Prostate gland (tissue), 2 donors: ENCODE results near the gene FCHSD2. TPM values are rescaled to one million over a fixed set of nuclear protein-coding genes. Genes with fewer than 3 reads are reported as not detected.

Experiments
- DNase-seq: peaks from one replicate; pipeline ENCODE4 v3.0.0-alpha.2; 2019; ENCODE audit warnings: low spot score
- H3K27ac ChIP-seq, 2 donors: fragments of 200-600 bp; sonication (generic); 2 replicates each; pipeline ENCODE4 v1.5.1; 2017 to 2019
- H3K27me3 ChIP-seq: fragments of 200-600 bp; sonication (generic); replicated peaks from 2 replicates; pipeline ENCODE4 v1.5.1; 2019; ENCODE audit not compliant: insufficient read depth
- H3K36me3 ChIP-seq, 2 donors: fragments of 200-600 bp; sonication (generic); 1 replicate in 1 of 2; 2 replicates in 1 of 2; pipeline versions ENCODE4 v1.5.1 to v1.8.1; 2017 to 2019
- H3K4me1 ChIP-seq: fragments of 200-600 bp; sonication (generic); replicated peaks from 2 replicates; pipeline ENCODE4 v1.5.1; 2019
- H3K4me3 ChIP-seq, 2 donors: fragments of 200-600 bp; sonication (generic); 2 replicates each; pipeline ENCODE4 v1.5.1; 2017 to 2019
- H3K9me3 ChIP-seq: fragments of 200-600 bp; sonication (generic); 2 replicates; pipeline ENCODE4 v1.5.1; 2017
- POLR2A ChIP-seq: fragments of 450-650 bp; IDR thresholded peaks from one replicate; pipeline ENCODE4 v1.6.1; 2016; ENCODE audit warnings: antibody characterized with exemption, mild to moderate bottlenecking
- POLR2AphosphoS5 ChIP-seq: sonication (generic); formaldehyde crosslinking; IDR thresholded peaks from one replicate; pipeline ENCODE4 v1.6.1; 2017; ENCODE audit warnings: antibody characterized with exemption
- WGBS: methylation state at CpG from one replicate; pipeline ENCODE4 v1.1.5; 2018; 5-methylcytosine and 5-hydroxymethylcytosine counted together
- intact Hi-C: fragments of 100-400 bp; cut with DNase I; formaldehyde crosslinking; loops from one replicate; pipeline ENCODE4 v1.14.2; 2022
- total RNA-seq, 2 donors: library from RNA; depleted of rRNA; stranded (reverse); fragments of >200 nt; gene quantifications; one replicate each; pipeline ENCODE4 v1.1.0, GENCODE V29; 2016
- TF ChIP-seq, protein P1 (sequence below), 4 experiments: fragments of 200-600 bp in 2 of 4; fragments of 450-650 bp in 2 of 4; sonication (generic) in 2 of 4; IDR thresholded peaks; 1 replicate in 3 of 4; 2 replicates in 1 of 4; pipeline ENCODE4 v1.5.1; 2016 to 2019; ENCODE audit warnings: antibody characterized with exemption in 4 of 4, mild to moderate bottlenecking in 2 of 4, moderate library complexity in 2 of 4

The FCHSD2 gene
- total RNA-seq, 2 donors from 2014 or later, result 9.9 to 45.3 TPM

DNA sequence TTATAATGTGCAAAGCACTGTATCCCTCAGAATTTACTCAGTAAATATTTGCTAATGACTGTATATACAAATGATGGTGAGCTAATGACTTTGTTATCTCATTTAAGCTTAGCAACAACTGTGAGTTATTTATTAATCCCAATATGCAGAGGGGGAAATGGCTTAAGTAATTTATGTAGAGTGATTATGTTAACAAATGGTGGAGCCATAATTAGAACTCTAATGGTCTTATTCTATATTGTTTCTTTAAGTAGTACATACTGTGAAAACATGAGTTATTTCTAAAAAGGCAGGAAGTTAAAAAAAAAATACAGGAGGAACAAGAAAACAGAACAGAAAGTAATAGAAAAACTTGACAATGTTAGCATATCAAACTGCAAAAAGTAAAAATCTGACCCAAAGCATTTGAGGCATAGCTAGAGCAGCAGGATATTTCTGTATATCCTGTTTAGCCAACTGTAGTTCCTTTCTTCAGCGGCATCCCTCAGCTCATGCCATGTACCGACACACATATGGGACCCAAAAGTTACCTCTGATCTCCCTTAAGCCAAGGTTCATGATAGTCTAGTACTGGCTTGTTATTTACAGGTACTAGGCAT is 94.2 kb downstream of the FCHSD2 start:
- H3K27ac ChIP-seq, result no peak overlapping the region
- intact Hi-C loops, result no loop called here
- no peak overlapping the region for H3K4me3 ChIP-seq
- no peak for TF ChIP-seq POLR2AphosphoS5
- TF ChIP-seq, protein P1, sequence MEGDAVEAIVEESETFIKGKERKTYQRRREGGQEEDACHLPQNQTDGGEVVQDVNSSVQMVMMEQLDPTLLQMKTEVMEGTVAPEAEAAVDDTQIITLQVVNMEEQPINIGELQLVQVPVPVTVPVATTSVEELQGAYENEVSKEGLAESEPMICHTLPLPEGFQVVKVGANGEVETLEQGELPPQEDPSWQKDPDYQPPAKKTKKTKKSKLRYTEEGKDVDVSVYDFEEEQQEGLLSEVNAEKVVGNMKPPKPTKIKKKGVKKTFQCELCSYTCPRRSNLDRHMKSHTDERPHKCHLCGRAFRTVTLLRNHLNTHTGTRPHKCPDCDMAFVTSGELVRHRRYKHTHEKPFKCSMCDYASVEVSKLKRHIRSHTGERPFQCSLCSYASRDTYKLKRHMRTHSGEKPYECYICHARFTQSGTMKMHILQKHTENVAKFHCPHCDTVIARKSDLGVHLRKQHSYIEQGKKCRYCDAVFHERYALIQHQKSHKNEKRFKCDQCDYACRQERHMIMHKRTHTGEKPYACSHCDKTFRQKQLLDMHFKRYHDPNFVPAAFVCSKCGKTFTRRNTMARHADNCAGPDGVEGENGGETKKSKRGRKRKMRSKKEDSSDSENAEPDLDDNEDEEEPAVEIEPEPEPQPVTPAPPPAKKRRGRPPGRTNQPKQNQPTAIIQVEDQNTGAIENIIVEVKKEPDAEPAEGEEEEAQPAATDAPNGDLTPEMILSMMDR (IDR thresholded peaks at IDR 0.05), result no peak
- no peak for TF ChIP-seq POLR2A
- no peaks in the 10 kb centered on the region for H3K36me3 ChIP-seq
- no peaks in the 10 kb centered on the region for H3K4me1 ChIP-seq
- DNase-seq, result no peak
- no peaks in the 10 kb centered on the region for H3K9me3 ChIP-seq
- WGBS, result 68% methylated on average over 2 of the region's 2 CpGs
- H3K27me3 ChIP-seq, result no peaks in the 10 kb centered on the region

DNA sequence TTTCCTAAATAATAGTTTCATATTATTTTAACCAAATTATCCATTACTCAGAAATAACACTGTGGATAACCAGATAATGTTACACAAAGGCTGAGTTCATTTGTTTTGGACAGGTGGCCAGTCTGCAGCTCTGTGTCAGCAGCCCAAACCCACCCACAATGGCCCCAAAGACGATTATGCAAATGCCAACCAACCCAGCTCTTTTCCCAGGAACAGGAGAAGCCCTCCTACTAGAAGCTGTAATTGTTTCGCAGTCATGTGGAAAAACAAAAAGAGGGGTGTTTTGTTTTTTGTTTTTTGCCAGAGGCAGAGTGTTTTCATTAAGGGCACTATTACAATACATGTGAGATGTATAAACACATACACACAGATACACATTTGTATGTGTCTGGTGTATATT is 102.1 kb downstream of the FCHSD2 start:
- TF ChIP-seq POLR2AphosphoS5, result no peak
- TF ChIP-seq, protein P1 (IDR thresholded peaks at IDR 0.05), result no peak
- TF ChIP-seq POLR2A, result no peak
- H3K4me3 ChIP-seq, result no peak overlapping the region
- intact Hi-C loops, result no loop called here
- 82% methylated on average over 2 of the region's 2 CpGs for WGBS
- no peaks in the 10 kb centered on the region for H3K9me3 ChIP-seq
- DNase-seq, result no peak
- no peaks in the 10 kb centered on the region for H3K4me1 ChIP-seq
- no peaks in the 10 kb centered on the region for H3K27me3 ChIP-seq
- no peak overlapping the region for H3K27ac ChIP-seq
- H3K36me3 ChIP-seq, result no peaks in the 10 kb centered on the region

DNA sequence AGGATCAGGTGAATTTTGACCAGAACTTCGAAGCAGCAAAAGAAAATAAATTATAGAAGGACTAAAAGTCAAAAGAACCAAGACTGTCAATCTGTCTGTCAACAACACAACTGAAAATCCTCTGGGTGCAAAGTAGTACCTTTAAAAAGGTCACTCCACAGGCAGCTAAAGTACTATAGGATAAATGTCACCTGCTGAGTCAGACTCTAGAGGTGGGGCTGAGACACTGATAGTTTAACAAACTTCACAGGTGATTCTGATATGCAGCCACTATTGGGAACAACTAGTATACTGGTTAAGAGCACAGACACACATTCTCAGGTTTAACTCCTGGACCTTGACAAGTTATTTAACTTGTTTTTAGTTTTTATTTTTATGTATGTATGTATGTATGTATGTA is 107.3 kb downstream of the FCHSD2 start:
- no peak overlapping the region for H3K27ac ChIP-seq
- no peak for TF ChIP-seq POLR2AphosphoS5
- TF ChIP-seq, protein P1 (IDR thresholded peaks at IDR 0.05), result no peak
- no peak for TF ChIP-seq POLR2A
- no peaks in the 10 kb centered on the region for H3K4me1 ChIP-seq
- intact Hi-C loops, result no loop called here
- no peak for DNase-seq
- no peaks in the 10 kb centered on the region for H3K9me3 ChIP-seq
- 57% methylated on average over 1 of the region's 1 CpG for WGBS
- no peaks in the 10 kb centered on the region for H3K36me3 ChIP-seq
- no peaks in the 10 kb centered on the region for H3K27me3 ChIP-seq
- no peak overlapping the region for H3K4me3 ChIP-seq

DNA sequence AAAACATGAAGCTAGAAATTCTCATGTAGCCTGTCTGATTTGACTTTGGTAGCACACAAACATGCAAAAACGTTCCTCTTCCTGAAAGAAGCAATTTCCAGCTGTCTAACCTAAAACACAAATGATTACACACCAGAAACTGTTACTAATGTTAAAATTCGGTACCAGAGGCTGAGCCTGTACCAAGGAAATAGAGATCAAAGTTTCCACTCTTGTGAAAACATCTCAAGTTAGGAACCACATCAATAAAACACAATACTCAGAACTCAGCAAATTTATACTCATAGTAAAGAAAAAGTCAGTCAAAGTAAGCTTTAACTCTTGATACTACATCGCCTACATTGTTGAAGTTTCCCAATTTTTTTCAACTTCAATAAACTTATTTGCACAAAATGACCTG is 107.8 kb downstream of the FCHSD2 start:
- no peaks in the 10 kb centered on the region for H3K27me3 ChIP-seq
- H3K9me3 ChIP-seq, result no peaks in the 10 kb centered on the region
- intact Hi-C loops, result no loop called here
- DNase-seq, result no peak
- WGBS, result 40% methylated on average over 3 of the region's 3 CpGs
- no peaks in the 10 kb centered on the region for H3K4me1 ChIP-seq
- H3K36me3 ChIP-seq, result no peaks in the 10 kb centered on the region
- no peak for TF ChIP-seq POLR2A
- H3K4me3 ChIP-seq, result no peak overlapping the region
- H3K27ac ChIP-seq, result no peak overlapping the region

DNA sequence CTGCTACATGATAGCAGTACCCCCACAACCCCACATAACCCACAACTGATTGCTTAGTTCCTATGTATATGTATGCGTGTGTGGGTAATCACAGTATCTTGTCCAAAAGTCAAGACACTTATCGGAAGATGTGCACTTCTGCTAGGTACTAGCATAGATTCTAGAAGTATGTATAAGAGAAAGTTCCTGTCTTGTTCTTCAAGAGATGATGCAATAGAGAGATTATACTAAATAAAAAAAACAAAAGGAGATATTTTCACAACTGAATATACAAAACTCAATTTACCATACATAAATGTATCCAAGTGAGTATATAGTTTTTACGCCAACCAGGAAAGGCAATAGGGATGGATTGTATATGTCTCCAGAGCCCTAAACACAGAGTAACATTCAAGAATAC is 112.0 kb downstream of the FCHSD2 start:
- Histone ChIP-seq H3K27ac (no peak overlapping the region), H3K27me3 (no peaks in the 10 kb centered on the region), H3K4me3 (no peak overlapping the region), H3K36me3 (no peaks in the 10 kb centered on the region), H3K9me3 (no peaks in the 10 kb centered on the region), H3K4me1 (no peaks in the 10 kb centered on the region)
- 98% methylated on average over 3 of the region's 3 CpGs for WGBS
- intact Hi-C loops, result no loop called here
- TF ChIP-seq POLR2AphosphoS5 (no peak), POLR2A (no peak)
- TF ChIP-seq, protein P1 (IDR thresholded peaks at IDR 0.05), result no peak
- DNase-seq, result no peak
